H1 (cell line): Measurements from ENCODE around the gene KNDC1. TPM values are rescaled to one million over a fixed set of nuclear protein-coding genes. Genes with fewer than 3 reads are reported as not detected.

ENCODE experiments used
- CTCF ChIA-PET: fragments of 300-600 bp; sonication (Branson Sonifier 250); formaldehyde crosslinking; loops from one replicate; lab custom pipeline; 2021; ENCODE audit not compliant: partially characterized antibody; lab: Charles Lee
- POLR2A ChIA-PET: fragments of 300-600 bp; sonication (Branson Sonifier 250); formaldehyde crosslinking; loops from one replicate; lab custom pipeline; 2021; ENCODE audit warnings: inconsistent platforms; ENCODE audit not compliant: partially characterized antibody; lab: Charles Lee
- DNase-seq, 2 experiments: peaks; one replicate each; pipeline versions ENCODE4 v3.0.0 to v3.0.0-alpha.2; 2010 to 2022; ENCODE audit warnings: low spot score in 2 of 2, low read depth in 1 of 2, mixed read lengths in 1 of 2
- FAIRE-seq: peaks from 2 replicates; lab custom pipeline; 2011; peaks lifted over from hg19 to GRCh38; lab: Jason Lieb, UNC
- H2AFZ ChIP-seq: 2 replicates; pipeline ENCODE4 v1.8.1; 2012; ENCODE audit warnings: low read length, inconsistent platforms
- H2AK5ac ChIP-seq: 2 replicates; pipeline ENCODE4 v1.6.1; 2013; ENCODE audit warnings: low read depth, low read length
- H2BK120ac ChIP-seq: replicated peaks from 2 replicates; pipeline ENCODE3; 2013; ENCODE audit warnings: low read depth, low read length, inconsistent platforms
- H2BK12ac ChIP-seq: 2 replicates; pipeline ENCODE4 v1.6.1; 2013; ENCODE audit warnings: low read depth, low read length
- H2BK15ac ChIP-seq: 2 replicates; pipeline ENCODE4 v1.6.1; 2013; ENCODE audit warnings: low read length
- H2BK20ac ChIP-seq: 2 replicates; pipeline ENCODE4 v1.6.1; 2013; ENCODE audit warnings: low read length
- H2BK5ac ChIP-seq: 2 replicates; pipeline ENCODE4 v1.6.1; 2013; ENCODE audit warnings: low read depth, low read length
- H3K14ac ChIP-seq: 2 replicates; pipeline ENCODE4 v1.6.1; 2013; ENCODE audit warnings: inconsistent platforms; ENCODE audit not compliant: insufficient read length
- H3K18ac ChIP-seq: 2 replicates; pipeline ENCODE4 v1.6.1; 2013; ENCODE audit warnings: low read length; ENCODE audit errors: extremely low read depth
- H3K23ac ChIP-seq: 2 replicates; pipeline ENCODE4 v1.6.1; 2013; ENCODE audit warnings: inconsistent platforms; ENCODE audit not compliant: insufficient read length
- H3K23me2 ChIP-seq: 2 replicates; pipeline ENCODE4 v1.6.1; 2013; ENCODE audit warnings: low read depth, low read length
- H3K27ac ChIP-seq: 2 replicates; pipeline ENCODE4 v1.6.1; 2011; ENCODE audit warnings: low read depth, low read length, inconsistent platforms
- H3K27me3 ChIP-seq, 4 experiments: replicated peaks in 1 of 4; 1 replicate in 1 of 4; 2 replicates in 3 of 4; pipeline versions ENCODE4 v1.6.1 to v1.8.1; 2011 to 2013; ENCODE audit warnings: low read length in 3 of 4, mild to moderate bottlenecking in 3 of 4, inconsistent platforms in 2 of 4, mixed read lengths in 2 of 4, moderate library complexity in 1 of 4; ENCODE audit not compliant: control insufficient read depth in 3 of 4, insufficient read depth in 3 of 4; ENCODE audit errors: extremely low read depth in 1 of 4
- H3K36me3 ChIP-seq, 4 experiments: 2 replicates each; pipeline versions ENCODE4 v1.6.1 to v1.8.1; 2011 to 2013; ENCODE audit warnings: mild to moderate bottlenecking in 4 of 4, low read length in 3 of 4, moderate library complexity in 2 of 4, control low read depth in 1 of 4, inconsistent platforms in 1 of 4; ENCODE audit not compliant: insufficient read depth in 4 of 4, control insufficient read depth in 2 of 4
- H3K4ac ChIP-seq: replicated peaks from 2 replicates; pipeline ENCODE3; 2013; ENCODE audit warnings: low read length, low read depth, mixed read lengths, inconsistent platforms; ENCODE audit not compliant: insufficient read length
- H3K4me1 ChIP-seq, 4 experiments: replicated peaks in 1 of 4; 1 replicate in 1 of 4; 2 replicates in 3 of 4; pipeline versions ENCODE4 v1.6.1 to v1.8.1; 2011 to 2013; ENCODE audit warnings: low read length in 3 of 4, inconsistent platforms in 2 of 4, mixed read lengths in 1 of 4; ENCODE audit not compliant: insufficient read depth in 4 of 4, control insufficient read depth in 3 of 4
- H3K4me2 ChIP-seq, 2 experiments: 2 replicates each; pipeline versions ENCODE4 v1.6.1 to v1.8.1; 2011 to 2013; ENCODE audit warnings: low read depth in 2 of 2, low read length in 2 of 2, control low read depth in 1 of 2, inconsistent platforms in 1 of 2, mild to moderate bottlenecking in 1 of 2; ENCODE audit not compliant: insufficient read depth in 1 of 2
- H3K4me3 ChIP-seq, 4 experiments: fragments of 200-600, 300-600 bp in 1 of 4; sonication (generic), shearing (Covaris generic), sonication (Bioruptor Twin) in 1 of 4; 2 replicates each; pipeline versions ENCODE4 v1.5.1 to v1.8.1; 2011 to 2016; ENCODE audit warnings: low read length in 4 of 4, low read depth in 3 of 4, control low read depth in 2 of 4, inconsistent platforms in 2 of 4, mild to moderate bottlenecking in 2 of 4, mixed read lengths in 1 of 4, moderate library complexity in 1 of 4; ENCODE audit not compliant: insufficient read depth in 2 of 4; ENCODE audit errors: extremely low read depth in 1 of 4
- H3K56ac ChIP-seq: replicated peaks from 2 replicates; pipeline ENCODE3; 2013; ENCODE audit warnings: low read depth, mild to moderate bottlenecking, mixed read lengths, low read length, inconsistent platforms; ENCODE audit not compliant: insufficient read length
- H3K79me1 ChIP-seq: 2 replicates; pipeline ENCODE4 v1.6.1; 2013; ENCODE audit warnings: low read depth, low read length, control low read depth
- H3K79me2 ChIP-seq, 2 experiments: 2 replicates each; pipeline versions ENCODE4 v1.6.1 to v1.8.1; 2012 to 2013; ENCODE audit warnings: low read length in 2 of 2, mild to moderate bottlenecking in 2 of 2, inconsistent platforms in 1 of 2; ENCODE audit not compliant: insufficient read depth in 2 of 2, control insufficient read depth in 1 of 2
- H3K9ac ChIP-seq, 4 experiments: replicated peaks in 1 of 4; 1 replicate in 1 of 4; 2 replicates in 3 of 4; pipeline versions ENCODE4 v1.6.1 to v1.8.1; 2011 to 2013; ENCODE audit warnings: low read depth in 3 of 4, low read length in 3 of 4, control low read depth in 2 of 4, mild to moderate bottlenecking in 2 of 4, moderate library complexity in 2 of 4, inconsistent platforms in 1 of 4; ENCODE audit errors: extremely low read depth in 1 of 4
- H3K9me3 ChIP-seq, 2 experiments: 2 replicates each; pipeline versions ENCODE4 v1.6.1 to v1.8.1; 2012 to 2013; ENCODE audit warnings: mild to moderate bottlenecking in 2 of 2, moderate library complexity in 2 of 2, control low read depth in 1 of 2, inconsistent platforms in 1 of 2, low read depth in 1 of 2, low read length in 1 of 2, mixed read lengths in 1 of 2; ENCODE audit not compliant: insufficient read depth in 2 of 2
- H4K20me1 ChIP-seq, 2 experiments: replicated peaks in 1 of 2; 2 replicates each; pipeline versions ENCODE3 to v1.8.1; 2011 to 2013; ENCODE audit warnings: inconsistent platforms in 2 of 2, low read length in 2 of 2, mild to moderate bottlenecking in 1 of 2; ENCODE audit not compliant: insufficient read depth in 2 of 2, control insufficient read depth in 1 of 2
- H4K5ac ChIP-seq: 2 replicates; pipeline ENCODE4 v1.6.1; 2013; ENCODE audit warnings: low read length, low read depth, mixed read lengths, inconsistent platforms; ENCODE audit not compliant: insufficient read length
- H4K8ac ChIP-seq: 2 replicates; pipeline ENCODE4 v1.8.0; 2013; ENCODE audit warnings: mild to moderate bottlenecking, moderate library complexity, low read length, inconsistent platforms; ENCODE audit not compliant: insufficient read depth; ENCODE audit errors: extremely low read depth
- H4K91ac ChIP-seq: replicated peaks from 2 replicates; pipeline ENCODE3; 2013; ENCODE audit warnings: low read length, mixed read lengths, inconsistent platforms; ENCODE audit not compliant: insufficient read length
- CHD1 ChIP-seq: IDR thresholded peaks from 2 replicates; pipeline ENCODE4 v1.6.1; 2012; ENCODE audit warnings: low read depth, low read length, improper control_type of control experiment
- SIRT6 ChIP-seq: IDR thresholded peaks from one replicate; pipeline ENCODE4 v1.7.1; 2012; ENCODE audit warnings: low read length, inconsistent platforms
- WGBS, 2 experiments: shearing (Covaris generic) in 1 of 2; methylation state at CpG; one replicate each; pipeline versions ENCODE4 v1.1.6 to v1.1.7; 2013 to 2015; ENCODE audit warnings: low lambda C conversion rate in 2 of 2, mixed read lengths in 2 of 2, inconsistent platforms in 1 of 2, low coverage in 1 of 2, missing lambda C conversion rate in 1 of 2; ENCODE audit not compliant: insufficient replicate concordance in 2 of 2, insufficient coverage in 1 of 2, insufficient read length in 1 of 2; ENCODE audit errors: extremely low coverage in 1 of 2, missing lambda C conversion rate in 1 of 2; 5-methylcytosine and 5-hydroxymethylcytosine counted together
- long read RNA-seq, 2 experiments: library from RNA in 1 of 2; library from capped mRNA in 1 of 2; stranded (forward); transcript quantifications; one replicate each; pipeline ENCODE4 v2.0.0, GENCODE V29; 2021; ENCODE audit warnings: inconsistent platforms in 1 of 2
- polyA minus RNA-seq, 3 experiments: library from RNA; depleted of rRNA, polyadenylated mRNA; stranded (reverse); fragments of >200 nt; gene quantifications; 1 replicate in 2 of 3; 2 replicates in 1 of 3; pipeline ENCODE4 v1.2.3, GENCODE V29; 2011
- polyA plus RNA-seq, 7 experiments: library from polyadenylated mRNA; depleted of rRNA in 3 of 7; stranded (reverse) in 5 of 7; unstranded in 2 of 7; fragments of >200 nt in 5 of 7; fragments of 200-250 nt in 2 of 7; gene quantifications; 1 replicate in 5 of 7; 2 replicates in 1 of 7; 4 replicates in 1 of 7; pipeline versions ENCODE4 v1.2.1 to v1.2.3, GENCODE V29; 2011 to 2013; ENCODE audit warnings: missing spikeins in 2 of 7, mixed read lengths in 2 of 7
- total RNA-seq: library from RNA; stranded (reverse); fragmentation: NEBNext Ultra II Directional; extraction: Animal tissue kit (Norgen Biotek cat#: 25700); gene quantifications from 2 replicates; pipeline ENCODE4 v1.2.1, GENCODE V29; 2021

The KNDC1 gene, protein sequence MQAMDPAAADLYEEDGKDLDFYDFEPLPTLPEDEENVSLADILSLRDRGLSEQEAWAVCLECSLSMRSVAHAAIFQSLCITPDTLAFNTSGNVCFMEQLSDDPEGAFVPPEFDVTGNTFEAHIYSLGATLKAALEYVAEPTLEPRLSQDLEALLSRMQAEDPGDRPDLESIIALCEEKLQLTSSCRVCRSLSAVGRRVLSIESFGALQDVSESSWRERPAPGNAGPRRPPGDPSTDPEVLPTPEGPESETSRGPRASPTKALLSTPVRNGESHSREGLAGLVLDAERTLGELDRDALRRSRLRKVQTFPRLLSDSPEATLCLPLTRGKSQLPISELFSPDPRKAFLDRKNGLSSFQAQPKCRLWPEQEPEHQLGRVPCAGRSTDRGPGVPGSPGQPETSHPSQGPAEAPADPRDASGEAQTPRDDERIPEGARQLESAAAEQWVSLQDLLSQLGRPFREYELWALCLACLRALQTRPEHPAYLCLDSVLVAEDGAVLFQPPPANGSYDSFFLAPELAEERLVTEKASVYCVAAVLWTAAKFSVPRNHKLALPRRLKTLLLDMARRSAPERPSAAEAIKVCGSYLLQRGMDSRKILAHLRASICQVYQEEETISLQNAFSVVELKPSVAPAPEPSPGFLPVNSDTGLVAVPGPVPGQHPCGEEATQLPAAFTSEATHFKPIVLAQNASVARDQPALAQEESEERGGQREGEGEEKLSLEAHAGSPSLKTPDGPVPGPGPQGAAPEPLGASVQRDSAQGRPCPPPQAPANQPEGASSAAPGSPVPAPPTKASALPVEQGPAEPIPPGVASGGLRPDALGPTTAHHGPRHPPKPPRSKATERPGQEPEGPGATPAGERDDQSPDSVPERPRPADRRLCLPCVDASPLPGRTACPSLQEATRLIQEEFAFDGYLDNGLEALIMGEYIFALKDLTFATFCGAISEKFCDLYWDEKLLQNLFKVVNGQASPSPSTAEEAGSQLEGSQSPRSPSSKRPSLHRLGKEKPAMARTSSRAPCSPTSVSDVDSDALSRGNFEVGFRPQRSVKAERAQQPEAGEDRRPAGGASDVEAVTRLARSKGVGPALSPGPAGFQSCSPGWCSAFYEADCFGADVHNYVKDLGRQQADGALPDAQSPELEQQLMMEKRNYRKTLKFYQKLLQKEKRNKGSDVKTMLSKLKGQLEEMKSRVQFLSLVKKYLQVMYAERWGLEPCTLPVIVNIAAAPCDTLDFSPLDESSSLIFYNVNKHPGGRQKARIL (N-terminal part only)
- total RNA-seq (16.7 and 19.3 TPM in 2 replicates), polyA plus RNA-seq (2011; rRNA removed) (7.5 and 10.4 TPM in 2 replicates), polyA minus RNA-seq (2011; rRNA and poly(A)+ RNA removed) (14.2 and 17.3 TPM in 2 replicates)
- 8.2 TPM for polyA plus RNA-seq (2011; cell fraction: cytosol; rRNA removed)
- polyA plus RNA-seq (2011; cell fraction: nucleus; rRNA removed), result 24.2 TPM
- 10.6 to 18.0 TPM (median 14.3 TPM) in 4 replicates for polyA plus RNA-seq (2012, experiment 1 of 2)
- 7.0 TPM for polyA plus RNA-seq (2012, experiment 2 of 2)
- polyA plus RNA-seq (2013, experiment 1 of 2), result 6.2 TPM
- 5.8 TPM for polyA plus RNA-seq (2013, experiment 2 of 2)
- 9.8 TPM for polyA minus RNA-seq (2011; cell fraction: cytosol; rRNA and poly(A)+ RNA removed)
- 27.6 TPM for polyA minus RNA-seq (2011; cell fraction: nucleus; rRNA and poly(A)+ RNA removed)
- long read RNA-seq, experiment 1, partial matches to known transcripts, result 1 of 11 reads
- long read RNA-seq, experiment 1, other reads (novel, unspliced or antisense), result 9 of 11 reads
- long read RNA-seq, experiment 2, partial matches to known transcripts, result 0 of 3 reads
- long read RNA-seq, experiment 2, other reads (novel, unspliced or antisense), result 3 of 3 reads

- peaks cover 0 to 7% of the 10 kb centered on the region in 2 experiments for H4K20me1 ChIP-seq
- FAIRE-seq (no peak), DNase-seq (no peak)
- peak within 1 kb of the TSS; percentile 61; the same call in 1 of the 2 replicates for H2BK20ac ChIP-seq
- 0 out of 2 replicates have a peak within 1 kb of the TSS, but pooled peaks have one; percentile 88 for H2BK15ac ChIP-seq
- no peak within 1 kb of the TSS for H3K27ac ChIP-seq
- H2BK120ac ChIP-seq, result peak within 1 kb of the TSS; percentile 6
- H2BK12ac ChIP-seq, result peak within 1 kb of the TSS; percentile 63; the same call in 1 of the 2 replicates
- peaks cover 0 to 10% of the 10 kb centered on the region in 2 experiments; a peak in 1 of 4 replicates for H3K79me2 ChIP-seq
- peak within 1 kb of the TSS; percentile 84 for H4K91ac ChIP-seq
- H3K56ac ChIP-seq, result no peak within 1 kb of the TSS
- H3K9ac ChIP-seq, result 0 out of 7 replicates have a peak within 1 kb of the TSS, but pooled peaks of 1 of the 4 experiments have one; percentile 5
- peaks cover 0 to 3% (median 0%) of the 10 kb centered on the region in 4 experiments; a peak in 2 of 7 replicates for H3K27me3 ChIP-seq
- peak within 1 kb of the TSS; percentile 5 for H4K5ac ChIP-seq
- ChIA-PET CTCF (interaction anchor here (0.7 to 3.8 kb wide), 11 partner anchors 11 to 221 kb away, joined by 3 to 20 read pairs (median 6); no protein-coding TSS in a partner anchor), POLR2A (interaction anchor here (0.9 to 2.5 kb wide), 10 partner anchors 8 to 72 kb away, joined by 3 to 6 read pairs (median 3); no protein-coding TSS in a partner anchor)
- peak within 1 kb of the TSS; percentile 81; the same call in 1 of the 2 replicates for H2BK5ac ChIP-seq
- H3K18ac ChIP-seq, result peak within 1 kb of the TSS; percentile 80
- H3K4me1 ChIP-seq, result peaks cover 3 to 51% (median 23%) of the 10 kb centered on the region in 4 experiments
- peaks cover 15% of the 10 kb centered on the region for H3K79me1 ChIP-seq
- peaks cover 0 to 6% (median 2%) of the 10 kb centered on the region in 4 experiments; a peak in 2 of 8 replicates for H3K36me3 ChIP-seq
- H3K4ac ChIP-seq, result peak within 1 kb of the TSS; percentile 19
- peak within 1 kb of the TSS; percentile 90 to 92 for H3K4me2 ChIP-seq
- peaks cover 12% of the 10 kb centered on the region; the same call in 1 of the 2 replicates for H3K23me2 ChIP-seq
- no peak within 1 kb of the TSS for H3K23ac ChIP-seq
- no peak within 1 kb of the TSS for H2AFZ ChIP-seq
- H4K8ac ChIP-seq, result peak within 1 kb of the TSS; percentile 35
- whole genome bisulfite sequencing, 2 experiments, result 4% methylated on average over 17 of the region's 108 CpGs; no CpG with 5 or more reads in 1 of the 2 experiments
- peak within 1 kb of the TSS; percentile 53 to 94 (median 63) for H3K4me3 ChIP-seq
- no peak within 1 kb of the TSS for H3K14ac ChIP-seq
- H2AK5ac ChIP-seq, result no peak within 1 kb of the TSS; the same call in 1 of the 2 replicates
- H3K9me3 ChIP-seq, result no peaks in the 10 kb centered on the region
- TF ChIP-seq SIRT6 (no peak), CHD1 (no peak)
Measured at GRCh38 chr10:133159950-133160825, at the start of gene KNDC1. TSS of gene KNDC1 (plus strand) at chr10:133160219. CDS start at chr10:133160468, 249 bp downstream.
